H54 (cell line): ENCODE measurements around the gene ACSL6.

Experiments used
- DNase-seq: peaks from one replicate; pipeline ENCODE4 v3.0.0; 2011; ENCODE audit warnings: low spot score, mixed read lengths; ENCODE audit not compliant: insufficient read length
- FAIRE-seq: peaks from 3 replicates; lab custom pipeline; 2011; peaks lifted over from hg19 to GRCh38; lab: Jason Lieb, UNC
- POLR2A ChIP-seq: IDR thresholded peaks from 2 replicates; pipeline ENCODE4 v1.6.1; 2011; ENCODE audit warnings: low read depth, mild to moderate bottlenecking, low read length

Gene ACSL6

GRCh38 chr5:132016721-132017250 is 5.3 kb upstream of the ACSL6 start:
- DNase-seq = no peak
- TF ChIP-seq POLR2A = no peak
- no peak for FAIRE-seq

DNA sequence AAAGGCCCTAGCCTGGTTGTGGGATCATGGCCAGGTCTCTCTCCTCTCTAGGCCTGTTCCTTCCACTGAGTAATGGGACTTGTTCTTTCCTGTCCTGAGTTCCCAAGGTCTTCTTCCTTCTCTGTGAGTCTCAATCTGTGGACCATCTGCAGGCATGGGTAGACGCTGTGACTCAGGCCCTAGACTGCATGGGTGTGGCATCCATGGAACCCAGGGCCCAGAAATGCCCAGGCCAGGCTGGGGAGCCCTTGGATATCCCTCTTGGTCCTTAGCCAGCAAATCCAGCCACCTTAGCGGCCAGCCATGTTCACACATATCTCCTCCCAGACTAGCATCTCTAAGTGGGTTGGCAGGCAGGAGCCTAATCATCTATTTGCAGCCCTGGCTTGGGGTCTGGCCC is 2.3 kb upstream of the ACSL6 start:
- no peak for DNase-seq
- no peak for FAIRE-seq
- no peak for TF ChIP-seq POLR2A

- TF ChIP-seq POLR2A = no peak
- no peak for FAIRE-seq
- no peak for DNase-seq
These were observed 1.7 kb upstream of the ACSL6 start for GRCh38 chr5:132013006-132013689.

GRCh38 chr5:132012371-132013005 is 1.0 kb upstream of the ACSL6 start:
- DNase-seq (no peak), FAIRE-seq (no peak)
- TF ChIP-seq POLR2A = no peak

GRCh38 chr5:132010989-132011621 is 353 bp downstream of the ACSL6 start:
- TF ChIP-seq POLR2A = no peak
- DNase-seq (no peak), FAIRE-seq (no peak)

GRCh38 chr5:132010645-132010988 is 841 bp downstream of the ACSL6 start:
- no peak for TF ChIP-seq POLR2A
- FAIRE-seq = no peak
- DNase-seq = no peak

- TF ChIP-seq POLR2A = no peak
- DNase-seq (no peak), FAIRE-seq (no peak)
These were observed 1.6 kb downstream of the ACSL6 start for GRCh38 chr5:132009706-132010405.

DNA sequence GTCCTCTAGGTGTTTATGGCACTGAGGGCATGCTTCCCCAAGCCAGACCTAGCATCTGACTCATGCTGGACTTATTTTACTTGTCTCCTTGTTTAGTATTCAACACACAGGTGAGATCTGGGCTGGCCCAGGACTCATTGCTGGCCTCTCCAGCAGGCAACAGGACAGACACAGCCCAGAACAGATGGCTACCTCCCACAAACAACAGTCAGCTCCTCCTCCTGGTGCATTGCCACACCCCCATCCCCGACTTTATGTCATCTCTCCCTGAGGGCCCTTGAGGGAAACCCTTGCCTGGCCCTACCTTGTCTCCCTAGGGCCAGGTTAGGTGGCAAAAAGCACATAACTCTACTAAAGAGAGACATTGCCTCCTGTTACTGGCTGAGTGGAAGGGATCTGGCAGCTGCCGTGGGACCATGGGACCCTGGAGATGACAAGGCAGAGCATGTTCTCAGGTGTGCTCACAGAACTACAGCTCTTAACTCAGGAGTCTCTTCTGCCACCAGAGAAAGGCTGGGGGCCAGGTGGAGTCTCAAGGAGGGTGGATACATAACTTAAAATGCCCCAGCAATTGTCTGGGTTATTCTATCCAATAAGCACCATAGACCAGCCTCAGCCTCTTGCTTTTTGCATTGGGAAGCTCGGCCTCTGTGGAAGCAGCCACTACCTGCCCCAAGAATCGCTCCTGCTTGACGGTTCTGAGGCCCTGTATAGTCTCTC is 2.3 kb downstream of the ACSL6 start:
- no peak for FAIRE-seq
- TF ChIP-seq POLR2A = no peak
- peak; percentile 45 for DNase-seq

DNA sequence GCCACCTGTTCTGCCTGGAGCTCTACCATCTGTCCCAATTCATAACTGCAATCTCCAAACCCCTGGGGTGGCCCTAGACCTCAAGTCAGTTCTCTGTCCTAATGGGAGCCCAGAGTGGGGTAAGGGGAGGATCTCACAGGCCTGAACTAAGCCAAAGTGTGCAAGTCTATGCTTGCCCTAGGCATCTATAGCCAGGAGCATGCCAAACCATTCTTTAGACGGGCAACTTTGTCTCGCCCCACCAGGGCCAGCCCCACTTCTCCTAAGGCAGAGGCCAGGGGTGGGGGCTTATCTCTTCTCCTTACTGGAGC is 3.3 kb downstream of the ACSL6 start:
- DNase-seq = no peak
- no peak for TF ChIP-seq POLR2A
- no peak for FAIRE-seq

- TF ChIP-seq POLR2A = no peak
- FAIRE-seq = no peak
- peak; percentile 85 for DNase-seq
These were observed 3.9 kb downstream of the ACSL6 start for GRCh38 chr5:132007399-132008162.

- no peak for TF ChIP-seq POLR2A
- FAIRE-seq (no peak), DNase-seq (no peak)
These were observed 4.9 kb downstream of the ACSL6 start for GRCh38 chr5:132006331-132007120.

GRCh38 chr5:132005591-132005990 is 5.9 kb downstream of the ACSL6 start:
- FAIRE-seq = no peak
- no peak for TF ChIP-seq POLR2A
- DNase-seq = no peak
